AG09309 (cell line): Measurements from ENCODE around the gene GTF2A1.

ENCODE experiments used
- DNase-seq: peaks from one replicate; pipeline ENCODE4 v3.0.0-alpha.2; 2010; ENCODE audit warnings: low read depth
- H3K4me3 ChIP-seq: 2 replicates; pipeline ENCODE4 v1.5.1; 2011; ENCODE audit warnings: mild to moderate bottlenecking, low read depth, low read length, moderate library complexity; ENCODE audit not compliant: control insufficient read depth
- TF ChIP-seq, protein P1 (sequence below): IDR thresholded peaks from 2 replicates; pipeline ENCODE4 v1.5.1; 2011; ENCODE audit warnings: mild to moderate bottlenecking, low read depth, low read length, inconsistent platforms; ENCODE audit not compliant: insufficient read depth, control insufficient read depth; ENCODE audit errors: missing control alignments

The GTF2A1 gene

DNA sequence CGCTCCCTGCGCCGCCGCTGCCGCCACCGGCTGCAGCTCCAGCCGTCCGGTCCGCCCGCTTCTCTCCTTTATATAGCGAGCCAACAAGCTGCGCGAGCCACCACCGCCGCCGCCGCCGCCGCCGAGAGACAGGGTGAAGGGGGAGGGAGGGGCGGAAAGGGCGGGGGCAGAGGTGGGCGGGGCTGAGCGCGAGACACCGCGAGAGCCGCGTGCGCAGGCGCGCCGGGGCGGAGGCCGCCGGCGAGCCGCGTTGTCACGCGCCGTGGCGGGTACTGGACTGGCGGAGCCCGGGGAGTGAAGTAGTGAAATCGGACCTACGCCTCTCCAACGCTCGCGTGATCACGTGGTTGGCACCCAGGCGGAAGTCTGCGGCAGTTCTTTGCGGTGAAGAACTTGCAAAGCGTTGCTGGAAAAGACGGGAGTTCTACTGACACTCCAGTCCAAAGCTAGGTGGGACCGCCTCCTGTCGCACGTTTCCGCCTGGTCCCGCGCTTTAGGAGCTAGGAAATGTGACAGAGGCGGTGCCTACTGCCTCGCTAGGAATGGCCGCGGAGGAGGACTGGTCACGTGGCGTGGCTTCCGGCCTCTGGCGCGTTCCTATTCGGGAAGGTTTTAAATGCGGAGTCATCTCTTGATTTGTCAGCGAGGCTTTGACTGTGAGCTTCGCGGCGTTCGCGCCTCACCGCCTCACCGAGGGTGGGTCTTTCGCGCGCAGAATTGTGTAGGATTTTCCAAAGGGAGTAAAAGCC, at the start of gene GTF2A1:
TSS of gene GTF2A1 (minus strand) at position 130 of the 749 bp plus-strand sequence. CDS start 441 bp downstream, outside the sequence.
- DNase-seq, result peak; percentile 87
- H3K4me3 ChIP-seq, result peak within 1 kb of the TSS; percentile 90
- TF ChIP-seq, protein P1, sequence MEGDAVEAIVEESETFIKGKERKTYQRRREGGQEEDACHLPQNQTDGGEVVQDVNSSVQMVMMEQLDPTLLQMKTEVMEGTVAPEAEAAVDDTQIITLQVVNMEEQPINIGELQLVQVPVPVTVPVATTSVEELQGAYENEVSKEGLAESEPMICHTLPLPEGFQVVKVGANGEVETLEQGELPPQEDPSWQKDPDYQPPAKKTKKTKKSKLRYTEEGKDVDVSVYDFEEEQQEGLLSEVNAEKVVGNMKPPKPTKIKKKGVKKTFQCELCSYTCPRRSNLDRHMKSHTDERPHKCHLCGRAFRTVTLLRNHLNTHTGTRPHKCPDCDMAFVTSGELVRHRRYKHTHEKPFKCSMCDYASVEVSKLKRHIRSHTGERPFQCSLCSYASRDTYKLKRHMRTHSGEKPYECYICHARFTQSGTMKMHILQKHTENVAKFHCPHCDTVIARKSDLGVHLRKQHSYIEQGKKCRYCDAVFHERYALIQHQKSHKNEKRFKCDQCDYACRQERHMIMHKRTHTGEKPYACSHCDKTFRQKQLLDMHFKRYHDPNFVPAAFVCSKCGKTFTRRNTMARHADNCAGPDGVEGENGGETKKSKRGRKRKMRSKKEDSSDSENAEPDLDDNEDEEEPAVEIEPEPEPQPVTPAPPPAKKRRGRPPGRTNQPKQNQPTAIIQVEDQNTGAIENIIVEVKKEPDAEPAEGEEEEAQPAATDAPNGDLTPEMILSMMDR, result no peak

DNA sequence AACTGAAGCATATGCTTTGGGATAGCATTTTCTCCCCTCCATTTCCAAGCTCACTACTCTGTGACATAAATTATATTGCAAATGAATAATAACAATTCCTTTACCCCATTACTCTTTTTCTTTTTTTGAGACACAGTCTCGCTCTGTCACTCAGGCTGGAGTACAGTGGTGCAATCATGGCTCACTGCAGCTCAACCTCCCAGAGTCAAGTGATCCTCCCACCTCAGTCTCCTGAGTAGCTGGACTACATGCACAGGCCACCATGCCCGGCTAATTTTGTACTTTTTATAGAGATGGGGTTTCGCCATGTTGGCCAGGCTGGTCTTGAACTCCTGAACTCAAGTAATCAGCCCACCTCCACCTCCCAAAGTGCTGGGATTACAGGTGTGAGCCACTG, 49.2 kb upstream of the GTF2A1 start:
- H3K4me3 ChIP-seq, result no peak overlapping the region
- TF ChIP-seq, protein P1, result no peak
- no peak for DNase-seq

DNA sequence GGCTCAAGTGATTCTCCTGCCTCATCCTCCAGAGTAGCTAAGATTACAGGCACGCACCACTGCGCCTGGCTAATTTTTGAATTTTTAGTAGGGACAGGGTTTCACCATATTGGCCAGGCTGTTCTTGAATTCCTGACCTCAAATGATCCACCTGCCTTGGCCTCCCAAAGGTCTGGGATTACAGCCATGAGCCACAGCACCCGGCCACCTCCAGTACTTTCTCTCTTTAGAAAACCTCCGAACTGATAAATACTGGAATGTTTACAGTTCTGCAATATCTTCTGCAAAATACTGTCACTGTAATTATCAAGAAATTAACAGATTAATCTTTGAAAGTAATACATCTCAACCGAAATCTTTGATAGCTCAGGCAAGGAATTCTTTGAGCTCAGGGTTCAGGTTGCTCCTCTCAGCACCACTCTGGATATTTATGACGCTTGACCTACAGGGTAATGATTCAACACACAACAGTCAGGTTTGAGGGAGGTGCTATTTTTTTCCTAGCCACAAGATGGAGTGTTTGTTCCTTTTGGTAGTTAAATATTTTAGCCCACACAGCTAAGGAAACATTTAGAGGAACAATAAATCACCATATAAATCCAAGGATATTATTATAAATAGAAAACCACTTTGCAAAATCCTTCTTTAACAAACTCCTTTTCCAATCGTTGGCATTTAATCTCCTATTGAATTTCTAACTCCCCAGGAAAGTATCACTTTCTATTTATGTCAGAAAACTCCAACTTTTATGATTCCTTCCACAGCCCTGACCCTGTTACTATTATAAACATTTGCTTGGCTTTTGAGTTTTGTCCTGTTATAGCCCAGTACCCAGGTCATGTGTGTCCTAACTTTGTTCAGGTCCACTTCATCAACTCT, 48.6 kb upstream of the GTF2A1 start:
- TF ChIP-seq, protein P1, result peak; percentile 72
- DNase-seq, result no peak
- no peak overlapping the region for H3K4me3 ChIP-seq

DNA sequence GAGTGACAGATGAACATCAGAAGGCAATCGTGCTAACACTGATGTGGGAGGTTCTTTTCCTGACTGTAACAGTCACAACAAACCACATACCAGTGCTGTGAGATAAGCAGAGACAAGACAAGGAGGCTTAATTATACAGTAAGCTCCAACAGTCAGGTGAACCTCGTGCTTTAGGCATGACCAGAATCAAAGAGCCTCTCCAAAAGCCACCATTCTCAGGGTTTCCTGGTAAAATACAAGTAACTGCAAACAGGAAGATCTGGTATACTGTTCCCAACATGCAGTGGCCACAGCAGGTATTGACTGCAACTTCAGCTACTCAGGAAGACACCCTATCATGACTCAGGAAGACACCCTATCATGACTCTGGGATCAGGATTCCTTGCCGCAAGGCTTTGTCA, 47.3 kb upstream of the GTF2A1 start:
- no peak for DNase-seq
- TF ChIP-seq, protein P1, result no peak
- no peak overlapping the region for H3K4me3 ChIP-seq

DNA sequence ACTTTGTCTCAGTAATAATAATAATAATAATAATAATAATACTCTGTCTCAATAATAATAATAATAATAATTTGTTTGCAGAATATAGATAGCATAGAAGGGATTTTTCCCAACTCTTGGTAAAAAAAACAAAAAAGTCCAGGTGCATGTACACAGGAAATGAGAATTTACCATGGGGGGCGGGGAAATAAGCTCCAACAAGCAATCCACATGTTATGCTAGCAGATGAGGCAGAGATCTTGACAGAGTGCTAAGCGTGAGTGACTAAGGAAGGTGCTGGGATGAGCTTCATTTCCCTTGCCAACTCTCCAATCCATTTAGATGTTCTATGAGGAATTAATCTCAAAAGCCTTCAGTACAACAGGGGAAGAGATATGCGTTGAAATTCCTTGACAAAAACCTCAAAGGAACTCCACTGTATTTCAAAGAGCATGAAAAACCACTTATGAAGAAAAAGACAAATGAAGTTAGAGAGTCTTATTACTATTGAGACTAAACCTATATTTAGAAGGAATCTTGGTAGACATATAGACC, 44.9 kb upstream of the GTF2A1 start:
- H3K4me3 ChIP-seq, result no peak overlapping the region
- DNase-seq, result no peak
- TF ChIP-seq, protein P1, result no peak

DNA sequence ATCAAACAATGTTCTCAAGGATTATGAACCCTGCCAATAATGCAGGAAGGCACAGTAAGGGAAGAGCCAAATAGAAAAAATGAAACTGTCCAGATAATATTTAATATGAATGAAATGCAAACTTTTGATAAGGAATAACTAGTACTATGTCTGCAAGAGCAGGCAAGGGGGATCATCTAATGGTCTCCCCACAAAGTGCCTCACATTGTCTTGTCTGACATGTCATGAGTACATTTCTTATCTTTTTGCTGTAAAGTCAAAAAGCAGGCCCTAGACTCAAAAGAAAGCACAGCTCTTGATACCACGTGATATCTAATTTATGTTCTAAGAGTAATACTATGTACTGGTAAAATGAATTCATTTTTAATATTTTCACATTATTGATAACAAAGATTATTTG, 43.9 kb upstream of the GTF2A1 start:
- no peak overlapping the region for H3K4me3 ChIP-seq
- TF ChIP-seq, protein P1, result no peak
- DNase-seq, result no peak
